OCI-LY3 (cell line): ENCODE measurements around the gene ERAL1.

Source experiments
- H2AFZ ChIP-seq: fragments of 200-600, 300-600 bp; shearing (Covaris generic); 2 replicates; pipeline ENCODE4 v1.6.0; 2014; ENCODE audit warnings: antibody characterized with exemption, low read depth, low read length
- H3K27ac ChIP-seq: fragments of 200-600, 300-600 bp; sonication (generic); 2 replicates; pipeline ENCODE4 v1.5.1; 2014; ENCODE audit warnings: mild to moderate bottlenecking, low read length, moderate library complexity, mixed read lengths
- H3K27me3 ChIP-seq: fragments of 200-600, 300-600 bp; sonication (generic); 2 replicates; pipeline ENCODE4 v1.6.1; 2014; ENCODE audit warnings: low read depth, low read length, mixed read lengths
- H3K36me3 ChIP-seq: fragments of 200-600, 300-600 bp; sonication (generic); replicated peaks from 2 replicates; pipeline ENCODE3; 2014; ENCODE audit warnings: low read depth, low read length, mixed read lengths
- H3K4me1 ChIP-seq: fragments of 300-600, 200-600 bp; sonication (generic); 2 replicates; pipeline ENCODE4 v1.6.1; 2014; ENCODE audit warnings: low read length, mixed read lengths
- H3K4me2 ChIP-seq: fragments of 200-600, 300-600 bp; sonication (generic); 2 replicates; pipeline ENCODE4 v1.6.1; 2014; ENCODE audit warnings: low read length, mixed read lengths
- H3K4me3 ChIP-seq: fragments of 300-600, 200-600 bp; sonication (generic); 2 replicates; pipeline ENCODE4 v1.5.1; 2014; ENCODE audit warnings: antibody characterized with exemption, mild to moderate bottlenecking, low read length, moderate library complexity
- H3K79me2 ChIP-seq: fragments of 300-600, 200-600 bp; shearing (Covaris generic); 2 replicates; pipeline ENCODE4 v1.6.1; 2014; ENCODE audit warnings: mild to moderate bottlenecking, low read length, mixed read lengths
- H3K9ac ChIP-seq: fragments of 300-600, 200-600 bp; shearing (Covaris generic); 2 replicates; pipeline ENCODE4 v1.6.0; 2014; ENCODE audit warnings: mild to moderate bottlenecking, low read length, moderate library complexity
- H3K9me3 ChIP-seq: fragments of 200-600, 300-600 bp; shearing (Covaris generic); 2 replicates; pipeline ENCODE4 v1.6.1; 2014; ENCODE audit warnings: low read length, mixed read lengths; ENCODE audit not compliant: insufficient read depth
- H4K20me1 ChIP-seq: fragments of 200-600, 300-600 bp; sonication (generic); 2 replicates; pipeline ENCODE4 v1.6.1; 2016; ENCODE audit warnings: low read length, mixed read lengths; ENCODE audit not compliant: insufficient read depth
- CTCF ChIP-seq: fragments of 200-600, 300-600 bp; sonication (generic); IDR thresholded peaks from 2 replicates; pipeline ENCODE4 v1.5.1; 2014; ENCODE audit warnings: antibody characterized with exemption, low read length, low read depth
- EZH2phosphoT487 ChIP-seq: fragments of 200-600 bp; shearing (Covaris generic); IDR thresholded peaks from 2 replicates; pipeline ENCODE4 v1.6.1; 2018; ENCODE audit warnings: antibody characterized with exemption, mixed run types, low read depth

ERAL1 gene

GRCh38 chr17:28896491-28896883, 41.7 kb downstream of the ERAL1 start:
- H3K4me2 ChIP-seq: peak overlapping the region; percentile 99
- TF ChIP-seq EZH2phosphoT487 (no peak), CTCF (no peak)
- peak overlapping the region; percentile 89 for H3K9ac ChIP-seq
- H3K36me3 ChIP-seq: peaks cover 25% of the 10 kb centered on the region
- H3K4me1 ChIP-seq: peaks cover 74% of the 10 kb centered on the region
- no peaks in the 10 kb centered on the region for H3K9me3 ChIP-seq
- H3K4me3 ChIP-seq: peak overlapping the region; percentile 88
- H3K27me3 ChIP-seq: no peaks in the 10 kb centered on the region
- H4K20me1 ChIP-seq: no peaks in the 10 kb centered on the region
- peaks cover 68% of the 10 kb centered on the region for H3K79me2 ChIP-seq
- peak overlapping the region; percentile 98 for H3K27ac ChIP-seq
- no peak overlapping the region for H2AFZ ChIP-seq

GRCh38 chr17:28896884-28897768, 42.3 kb downstream of the ERAL1 start, which contains the start of gene FLOT2:
Gene FLOT2 (minus strand): TSS chr17:28897733. CDS start chr17:28897574, 159 bp downstream.
- H3K27ac ChIP-seq: peak within 1 kb of the TSS; percentile 98
- no peak for TF ChIP-seq EZH2phosphoT487
- TF ChIP-seq CTCF: peak; percentile 8; the same call in 1 of the 2 replicates

GRCh38 chr17:28897769-28898526, 43.1 kb downstream of the ERAL1 start:
- Histone ChIP-seq H3K27ac (peak overlapping the region; percentile 98), H3K9ac (peak overlapping the region; percentile 89), H3K27me3 (no peaks in the 10 kb centered on the region), H3K79me2 (peaks cover 74% of the 10 kb centered on the region), H3K4me2 (peak overlapping the region; percentile 99), H2AFZ (no peak overlapping the region), H3K4me3 (peak overlapping the region; percentile 88), H3K9me3 (no peaks in the 10 kb centered on the region), H3K4me1 (peaks cover 61% of the 10 kb centered on the region), H4K20me1 (no peaks in the 10 kb centered on the region), H3K36me3 (peaks cover 25% of the 10 kb centered on the region)
- TF ChIP-seq EZH2phosphoT487 (no peak), CTCF (no peak)

More at GRCh38 chr17:28896884-28897768, 42.3 kb downstream of the ERAL1 start, which contains the start of gene FLOT2:
- Histone ChIP-seq H3K9ac (peak within 1 kb of the TSS; percentile 89), H3K4me1 (peaks cover 69% of the 10 kb centered on the region), H3K4me2 (peak within 1 kb of the TSS; percentile 99), H3K4me3 (peak within 1 kb of the TSS; percentile 88), H3K79me2 (peaks cover 74% of the 10 kb centered on the region), H3K36me3 (peaks cover 25% of the 10 kb centered on the region), H4K20me1 (no peaks in the 10 kb centered on the region), H3K27me3 (no peaks in the 10 kb centered on the region), H2AFZ (no peak within 1 kb of the TSS), H3K9me3 (no peaks in the 10 kb centered on the region)

GRCh38 chr17:28898527-28898955, 43.7 kb downstream of the ERAL1 start:
- Histone ChIP-seq H3K79me2 (peaks cover 71% of the 10 kb centered on the region), H3K27ac (peak overlapping the region; percentile 98), H3K36me3 (peaks cover 25% of the 10 kb centered on the region), H2AFZ (no peak overlapping the region), H3K27me3 (no peaks in the 10 kb centered on the region), H3K9ac (no peak overlapping the region), H4K20me1 (no peaks in the 10 kb centered on the region), H3K4me1 (peaks cover 60% of the 10 kb centered on the region), H3K4me2 (peak overlapping the region; percentile 99; the same call in 1 of the 2 replicates), H3K9me3 (no peaks in the 10 kb centered on the region), H3K4me3 (no peak overlapping the region; the same call in 1 of the 2 replicates)
- no peak for TF ChIP-seq CTCF
- TF ChIP-seq EZH2phosphoT487: no peak
